PC-9 (cell line): ENCODE data around the gene DFFA. TPM values are rescaled to one million over a fixed set of nuclear protein-coding genes. Genes with fewer than 3 reads are reported as not detected.
"Not testable (repeated sequence)": the region's sequence is repeated elsewhere in the genome, so short reads cannot be mapped to it uniquely, and the experiment has no call there.

Experiments used
- BruUV-seq: library from RNA; stranded (reverse); fragments of 400-500 nt; replicated peaks from 2 replicates; lab custom pipeline; 2021; lab: Mats Ljungman, UMichigan
- CTCF ChIA-PET: fragments of 300-600 bp; sonication (Branson Sonifier 250); formaldehyde crosslinking; loops from one replicate; lab custom pipeline; 2022; ENCODE audit warnings: antibody characterized with exemption; lab: Charles Lee
- POLR2A ChIA-PET: fragments of 300-600 bp; sonication (Branson Sonifier 250); formaldehyde crosslinking; loops from one replicate; lab custom pipeline; 2022; ENCODE audit warnings: antibody characterized with exemption; ENCODE audit not compliant: unreplicated experiment; lab: Charles Lee
- DNase-seq, 2 experiments: peaks; one replicate each; pipeline versions ENCODE4 v3.0.0 to v3.0.0-alpha.2; 2015 to 2022; ENCODE audit warnings: mixed read lengths in 1 of 2
- H2AFZ ChIP-seq: fragments of 200-600 bp; sonication (generic); 2 replicates; pipeline ENCODE4 v1.8.1; 2017; ENCODE audit warnings: antibody characterized with exemption
- H3F3A ChIP-seq: fragments of 200-600 bp; sonication (generic); 2 replicates; pipeline ENCODE4 v1.8.1; 2017; ENCODE audit warnings: antibody characterized with exemption, mild to moderate bottlenecking, low read depth; ENCODE audit not compliant: insufficient read depth
- H3K27ac ChIP-seq: fragments of 200-600 bp; sonication (generic); 2 replicates; pipeline ENCODE4 v1.6.1; 2016; ENCODE audit warnings: mixed run types
- H3K27me3 ChIP-seq: fragments of 200-600 bp; sonication (generic); 2 replicates; pipeline ENCODE4 v1.6.1; 2016; ENCODE audit warnings: low read depth, mixed run types; ENCODE audit not compliant: insufficient read depth
- H3K36me3 ChIP-seq: fragments of 200-600 bp; sonication (generic); 2 replicates; pipeline ENCODE4 v1.6.1; 2016; ENCODE audit warnings: low read depth, mixed run types
- H3K4me1 ChIP-seq: fragments of 200-600 bp; sonication (generic); replicated peaks from 2 replicates; pipeline ENCODE4 v1.6.1; 2016; ENCODE audit warnings: mixed run types; ENCODE audit not compliant: insufficient read depth
- H3K4me2 ChIP-seq: fragments of 200-600 bp; sonication (generic); 2 replicates; pipeline ENCODE4 v1.6.1; 2017; ENCODE audit warnings: mixed run types
- H3K4me3 ChIP-seq: fragments of 200-600 bp; sonication (generic); 2 replicates; pipeline ENCODE4 v1.6.1; 2016; ENCODE audit warnings: mixed run types
- H3K79me2 ChIP-seq: fragments of 200-600 bp; sonication (generic); 2 replicates; pipeline ENCODE4 v1.6.1; 2017; ENCODE audit warnings: low read depth, mixed run types
- H3K9me2 ChIP-seq: fragments of 200-600 bp; sonication (generic); 2 replicates; pipeline ENCODE4 v1.8.1; 2017; ENCODE audit warnings: mild to moderate bottlenecking; ENCODE audit not compliant: insufficient read depth
- H3K9me3 ChIP-seq: fragments of 200-600 bp; sonication (generic); 2 replicates; pipeline ENCODE4 v1.8.1; 2016; ENCODE audit warnings: low read depth; ENCODE audit not compliant: insufficient read depth
- H4K20me1 ChIP-seq: fragments of 200-600 bp; sonication (generic); 2 replicates; pipeline ENCODE4 v1.8.1; 2017; ENCODE audit not compliant: insufficient read depth
- CTCF ChIP-seq: fragments of 200-600 bp; sonication (generic); conservative IDR thresholded peaks from 2 replicates; pipeline ENCODE4 v1.6.1; 2017; ENCODE audit warnings: mixed run types, antibody characterized with exemption, mild to moderate bottlenecking, moderate library complexity
- EZH2 ChIP-seq: fragments of 200-600 bp; sonication (generic); IDR thresholded peaks from 2 replicates; pipeline ENCODE4 v1.8.0; 2017; ENCODE audit warnings: antibody characterized with exemption, low read depth
- intact Hi-C: fragments of 100-400 bp; cut with micrococcal nuclease; formaldehyde crosslinking; loops from one replicate; pipeline ENCODE4 v1.10.0; 2022; ENCODE audit not compliant: unreplicated experiment
- total RNA-seq: library from RNA; stranded (reverse); gene quantifications from 2 replicates; pipeline ENCODE4 v1.2.3, GENCODE V29; 2021

Gene DFFA
- total RNA-seq, 1 experiment from 2014 or later = 35.2 TPM

GRCh38 chr1:10479296-10479695 is 7.0 kb upstream of the DFFA start:
- BruUV-seq = no TSS peak
- H3K4me3 ChIP-seq = no peak overlapping the region
- CTCF ChIA-PET = no interaction called here

GRCh38 chr1:10475510-10475909 is 3.2 kb upstream of the DFFA start:
- ChIA-PET POLR2A (no interaction called here), CTCF (no interaction called here)
- H3K4me3 ChIP-seq = peak overlapping the region; percentile 80
- H3K9me3 ChIP-seq = no peaks in the 10 kb centered on the region
- H3K79me2 ChIP-seq = peaks cover 57% of the 10 kb centered on the region
- no peaks in the 10 kb centered on the region for H3K36me3 ChIP-seq
- no TSS peak for BruUV-seq
- H3K27me3 ChIP-seq = no peaks in the 10 kb centered on the region
- TF ChIP-seq CTCF (no peak), EZH2 (no peak)
- intact Hi-C loops = loop anchor here (2.0 kb wide), 1 partner anchor 45 kb away; the partner anchor contains the start of gene CENPS
- no peaks in the 10 kb centered on the region for H3K9me2 ChIP-seq
- DNase-seq = no peak
- peaks cover 19% of the 10 kb centered on the region for H3K4me1 ChIP-seq
- no peak overlapping the region; the same call in 1 of the 2 replicates for H2AFZ ChIP-seq
- H3K27ac ChIP-seq = peak overlapping the region; percentile 24; the same call in 1 of the 2 replicates
- H3K4me2 ChIP-seq = peak overlapping the region; percentile 78
- H3F3A ChIP-seq = peaks cover 12% of the 10 kb centered on the region; the same call in 1 of the 2 replicates
- peaks cover 4% of the 10 kb centered on the region; the same call in 1 of the 2 replicates for H4K20me1 ChIP-seq

More at GRCh38 chr1:10479296-10479695, 7.0 kb upstream of the DFFA start:
- POLR2A ChIA-PET = no interaction called here
- H3K9me3 ChIP-seq = no peaks in the 10 kb centered on the region
- intact Hi-C loops = no loop called here
- H3K27me3 ChIP-seq = no peaks in the 10 kb centered on the region
- peaks cover 19% of the 10 kb centered on the region for H3K4me1 ChIP-seq
- no peak overlapping the region for H3K4me2 ChIP-seq
- no peaks in the 10 kb centered on the region for H3K36me3 ChIP-seq
- H3K79me2 ChIP-seq = peaks cover 72% of the 10 kb centered on the region
- no peak overlapping the region for H2AFZ ChIP-seq
- no peaks in the 10 kb centered on the region for H3F3A ChIP-seq
- DNase-seq = no peak
- TF ChIP-seq CTCF (no peak), EZH2 (no peak)
- H3K27ac ChIP-seq = no peak overlapping the region
- no peaks in the 10 kb centered on the region; the same call in 1 of the 2 replicates for H4K20me1 ChIP-seq
- no peaks in the 10 kb centered on the region for H3K9me2 ChIP-seq

GRCh38 chr1:10474613-10475507 is 2.5 kb upstream of the DFFA start, which contains the start of gene PEX14:
PEX14 (plus strand) TSS chr1:10474950; CDS start chr1:10474967, 17 bp downstream.
- H3K36me3 ChIP-seq = no peaks in the 10 kb centered on the region
- H3K9me3 ChIP-seq = no peaks in the 10 kb centered on the region
- no peaks in the 10 kb centered on the region for H3K9me2 ChIP-seq
- CTCF ChIA-PET = no interaction called here
- peaks cover 19% of the 10 kb centered on the region for H3K4me1 ChIP-seq
- peak within 1 kb of the TSS; percentile 24; the same call in 1 of the 2 replicates for H3K27ac ChIP-seq
- H3K4me2 ChIP-seq = peak within 1 kb of the TSS; percentile 78
- intact Hi-C loops = loop anchor here (2.0 kb wide), 1 partner anchor 44 kb away; the partner anchor contains the start of gene CENPS
- H3F3A ChIP-seq = peaks cover 12% of the 10 kb centered on the region; the same call in 1 of the 2 replicates
- H2AFZ ChIP-seq = peak within 1 kb of the TSS; percentile 47
- peaks cover 56% of the 10 kb centered on the region for H3K79me2 ChIP-seq
- H4K20me1 ChIP-seq = peaks cover 4% of the 10 kb centered on the region; the same call in 1 of the 2 replicates
- TF ChIP-seq EZH2 (no peak), CTCF (no peak)
- POLR2A ChIA-PET = no interaction called here
- H3K27me3 ChIP-seq = no peaks in the 10 kb centered on the region
- H3K4me3 ChIP-seq = peak within 1 kb of the TSS; percentile 80
- peak; percentile 72 to 85 for DNase-seq
- no TSS peak for BruUV-seq

GRCh38 chr1:10474309-10474612 is 1.9 kb upstream of the DFFA start:
- H3K36me3 ChIP-seq, DNase-seq, H3K27ac ChIP-seq, H3K9me2 ChIP-seq, POLR2A ChIA-PET, H3K27me3 ChIP-seq, H4K20me1 ChIP-seq, H3K9me3 ChIP-seq, BruUV-seq: not testable (repeated sequence)
- intact Hi-C loops = loop anchor here (2.0 kb wide), 1 partner anchor 43 kb away; the partner anchor contains the start of gene CENPS
- Histone ChIP-seq H3K4me2 (peak overlapping the region; percentile 78), H3K79me2 (peaks cover 51% of the 10 kb centered on the region), H2AFZ (peak overlapping the region; percentile 47), H3F3A (peaks cover 12% of the 10 kb centered on the region; the same call in 1 of the 2 replicates), H3K4me3 (peak overlapping the region; percentile 80; the same call in 1 of the 2 replicates), H3K4me1 (peaks cover 19% of the 10 kb centered on the region)
- CTCF ChIA-PET = interaction anchor here (0.5 kb wide), 1 partner anchor 463 kb away, joined by 8 read pairs; no protein-coding TSS in a partner anchor
